Activated gamma-delta T cell treated with Interleukin-2 at 50 U/mL for 16 hours (primary cell): ENCODE results near the gene KDSR.

Source experiments
- DNase-seq: peaks from one replicate; pipeline ENCODE4 v3.0.0-alpha.2; 2020

The KDSR gene

DNA sequence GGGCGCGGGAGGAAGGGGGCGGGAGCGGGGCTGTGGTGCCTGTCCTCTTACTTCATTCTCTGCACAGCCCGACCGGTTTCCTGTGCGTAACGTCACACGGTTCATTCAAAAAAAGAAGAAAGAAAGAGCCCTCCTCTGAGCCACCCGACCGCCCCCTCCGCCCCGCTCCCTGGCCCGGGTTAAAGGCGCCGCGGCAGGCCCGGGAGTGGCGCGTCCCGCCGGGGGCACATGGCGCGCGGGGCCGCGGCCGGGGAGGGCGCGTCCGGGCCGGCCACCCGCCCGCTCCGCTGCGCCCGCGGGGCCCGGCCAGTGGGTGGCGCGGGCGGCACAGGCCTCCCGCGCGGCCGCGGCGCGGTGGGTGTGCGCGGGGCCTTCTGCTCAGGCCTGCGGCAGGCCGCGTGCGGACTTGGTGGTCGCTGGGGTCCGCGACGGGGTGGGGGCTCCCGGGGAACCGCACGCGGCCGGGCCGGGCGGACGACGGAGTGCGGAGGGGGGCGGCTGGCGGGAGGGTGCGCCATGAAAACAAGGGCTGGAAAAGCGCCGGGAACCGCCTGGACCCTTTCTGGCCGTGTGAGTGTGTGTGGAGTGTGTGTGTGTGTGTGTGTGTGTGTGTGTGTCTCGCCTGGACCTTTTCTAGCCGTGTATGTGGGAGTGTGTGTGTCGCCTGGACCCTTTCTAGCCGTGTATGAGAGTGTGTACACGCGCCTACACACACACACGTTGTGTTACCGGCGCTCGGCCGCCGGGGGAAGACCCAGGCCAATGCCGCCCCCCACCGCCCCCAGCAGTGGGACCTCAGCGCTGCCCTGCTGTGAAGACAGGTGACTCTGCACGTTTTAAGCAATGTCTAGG, 46.7 kb downstream of the KDSR start:
- peak; percentile 83 for DNase-seq

DNA sequence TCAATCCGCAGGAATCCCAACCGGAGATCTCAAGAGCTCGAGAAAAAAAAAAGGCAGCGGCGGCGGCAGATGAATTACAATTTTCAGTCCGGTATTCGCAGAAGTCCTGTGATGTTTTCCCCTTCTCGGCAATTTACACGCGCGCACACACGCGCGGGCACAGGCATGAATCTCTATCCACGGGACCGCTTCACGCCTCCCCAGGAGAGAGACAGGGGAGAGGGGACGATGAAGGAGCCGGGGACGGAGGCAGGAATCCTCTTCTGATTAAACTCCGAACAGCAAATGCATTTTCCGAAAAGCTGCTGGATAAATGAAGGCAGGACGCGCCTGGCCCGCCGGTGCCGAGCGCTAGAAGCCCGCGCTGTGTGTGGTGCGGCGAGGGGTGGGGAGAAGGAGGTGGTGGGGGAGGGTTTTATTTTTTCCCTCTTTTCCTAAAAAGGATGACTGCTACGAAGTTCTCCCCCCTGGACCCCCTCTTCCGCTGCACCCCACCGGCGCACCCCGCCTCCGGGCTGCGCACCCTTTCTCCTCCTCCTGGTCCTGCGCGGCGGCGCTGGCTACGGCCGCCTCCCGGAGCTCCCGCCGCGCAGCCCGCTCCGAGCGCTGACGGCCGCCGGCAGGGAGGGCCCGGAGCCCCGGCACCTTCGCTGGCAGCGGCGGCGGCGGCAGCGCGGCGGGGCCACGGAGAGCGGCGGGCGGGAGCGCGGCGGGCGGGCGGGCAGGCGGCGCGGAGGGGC, 47.5 kb downstream of the KDSR start, which contains the start of gene BCL2:
TSS of gene BCL2 (minus strand) at position 387 of the 740 bp plus-strand sequence.
- DNase-seq = no peak

DNA sequence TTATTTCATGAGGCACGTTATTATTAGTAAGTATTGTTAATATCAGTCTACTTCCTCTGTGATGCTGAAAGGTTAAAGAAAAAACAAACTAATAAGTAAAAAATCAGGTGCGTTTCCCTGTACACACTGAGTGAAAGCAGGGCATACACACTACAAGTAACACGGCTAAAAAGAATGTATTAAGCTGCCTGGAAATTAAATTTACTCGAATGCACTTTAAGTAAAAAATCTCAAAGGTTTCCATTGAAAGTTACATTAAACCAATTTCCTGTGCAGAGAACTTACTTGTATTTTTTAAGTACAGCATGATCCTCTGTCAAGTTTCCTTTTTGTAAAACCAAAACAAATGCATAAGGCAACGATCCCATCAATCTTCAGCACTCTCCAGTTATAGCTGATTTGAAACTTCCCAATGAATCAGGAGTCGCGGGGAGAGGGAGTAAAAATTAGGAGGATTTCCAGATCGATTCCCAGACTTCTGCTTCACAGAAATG, 48.1 kb downstream of the KDSR start:
- DNase-seq = no peak

DNA sequence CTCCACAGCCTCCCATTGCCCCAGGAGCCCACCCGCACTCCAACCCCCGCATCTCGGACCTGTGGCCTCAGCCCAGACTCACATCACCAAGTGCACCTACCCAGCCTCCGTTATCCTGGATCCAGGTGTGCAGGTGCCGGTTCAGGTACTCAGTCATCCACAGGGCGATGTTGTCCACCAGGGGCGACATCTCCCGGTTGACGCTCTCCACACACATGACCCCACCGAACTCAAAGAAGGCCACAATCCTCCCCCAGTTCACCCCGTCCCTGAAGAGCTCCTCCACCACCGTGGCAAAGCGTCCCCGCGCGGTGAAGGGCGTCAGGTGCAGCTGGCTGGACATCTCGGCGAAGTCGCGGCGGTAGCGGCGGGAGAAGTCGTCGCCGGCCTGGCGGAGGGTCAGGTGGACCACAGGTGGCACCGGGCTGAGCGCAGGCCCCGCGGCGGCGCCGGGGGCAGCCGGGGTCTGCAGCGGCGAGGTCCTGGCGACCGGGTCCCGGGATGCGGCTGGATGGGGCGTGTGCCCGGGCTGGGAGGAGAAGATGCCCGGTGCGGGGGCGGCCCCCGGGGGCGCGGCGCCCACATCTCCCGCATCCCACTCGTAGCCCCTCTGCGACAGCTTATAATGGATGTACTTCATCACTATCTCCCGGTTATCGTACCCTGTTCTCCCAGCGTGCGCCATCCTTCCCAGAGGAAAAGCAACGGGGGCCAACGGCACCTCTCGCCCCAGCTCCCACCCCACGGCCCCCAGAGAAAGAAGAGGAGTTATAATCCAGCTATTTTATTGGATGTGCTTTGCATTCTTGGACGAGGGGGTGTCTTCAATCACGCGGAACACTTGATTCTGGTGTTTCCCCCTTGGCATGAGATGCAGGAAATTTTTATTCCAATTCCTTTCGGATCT, 48.8 kb downstream of the KDSR start:
- DNase-seq = peak; percentile 76

DNA sequence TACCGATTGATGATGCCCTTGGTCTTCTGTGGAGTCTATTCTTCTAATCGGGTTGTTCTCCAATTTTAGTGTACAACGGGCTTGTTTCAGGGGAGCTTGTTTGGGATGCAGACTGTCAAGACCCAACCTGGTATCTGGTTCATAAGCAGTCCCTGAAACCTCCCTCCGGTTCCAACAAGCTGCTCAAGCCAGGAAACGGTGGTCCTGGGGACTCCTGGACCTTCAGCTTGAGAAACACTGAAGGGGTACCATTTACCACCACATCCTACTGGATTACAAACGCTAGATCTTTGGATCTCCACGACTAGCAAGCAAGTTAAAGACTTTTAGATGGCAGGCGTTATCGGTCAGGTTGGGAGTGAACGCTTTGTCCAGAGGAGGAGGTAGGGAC, 49.5 kb downstream of the KDSR start:
- no peak for DNase-seq

DNA sequence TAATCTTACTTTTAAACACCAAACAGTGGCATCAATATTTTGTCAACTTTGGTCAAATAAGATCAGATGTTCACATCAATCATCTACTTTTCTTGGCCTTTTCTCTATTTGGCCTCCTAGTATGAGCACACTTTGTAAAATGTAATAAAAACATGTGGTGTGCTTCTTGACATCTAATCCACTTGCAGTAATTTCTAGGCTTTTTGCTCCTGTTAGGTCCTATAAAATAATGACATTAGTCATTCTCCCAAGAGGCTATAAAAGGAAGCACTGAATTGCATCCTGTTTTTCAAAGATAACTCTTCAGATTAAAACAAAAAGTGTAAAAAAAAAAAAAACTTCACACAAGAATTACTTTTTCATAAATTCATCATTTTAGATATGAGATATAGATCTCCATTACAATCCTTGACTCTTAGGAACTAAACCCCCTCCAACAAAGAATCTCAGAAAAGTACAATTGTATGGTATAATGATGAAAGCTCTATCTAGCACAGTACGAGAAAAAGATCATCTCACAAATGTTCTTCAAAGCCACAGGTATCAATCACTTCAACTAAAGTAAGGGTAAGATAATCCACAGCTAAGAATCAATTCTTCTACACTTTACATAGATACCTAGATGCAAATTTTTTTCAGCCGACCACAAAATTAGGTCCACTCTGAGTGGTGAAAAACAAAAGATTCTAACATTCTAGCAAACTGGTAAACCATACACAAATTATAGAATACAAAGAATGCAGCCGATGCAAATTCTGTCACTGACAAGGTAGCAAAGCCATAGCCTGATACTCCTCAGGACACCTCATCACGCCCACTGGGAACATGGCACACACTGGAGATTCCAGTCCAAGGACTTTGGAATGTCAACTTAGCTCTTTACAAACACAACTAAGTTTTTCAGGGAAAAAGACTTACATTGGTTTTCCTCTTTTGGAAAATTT, 50.1 kb downstream of the KDSR start:
- no peak for DNase-seq

DNA sequence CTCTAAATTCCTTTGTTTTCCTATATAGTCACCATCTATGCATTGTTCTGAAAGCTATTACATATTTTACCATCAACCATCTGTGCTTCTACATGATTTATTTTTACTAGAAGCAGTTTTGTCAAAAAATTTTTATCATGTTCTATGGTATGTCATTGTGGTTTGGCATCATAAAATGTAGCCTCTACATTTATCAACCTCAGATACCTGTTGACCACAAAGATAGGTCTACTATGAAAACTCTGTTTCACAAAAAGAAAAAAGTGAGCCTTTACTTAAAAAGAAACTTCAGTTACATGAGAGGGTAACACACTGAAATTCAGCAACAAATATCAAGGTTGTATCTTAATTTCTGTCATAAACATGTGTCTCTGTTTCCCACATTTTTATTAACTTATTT, 51.1 kb downstream of the KDSR start:
- no peak for DNase-seq

DNA sequence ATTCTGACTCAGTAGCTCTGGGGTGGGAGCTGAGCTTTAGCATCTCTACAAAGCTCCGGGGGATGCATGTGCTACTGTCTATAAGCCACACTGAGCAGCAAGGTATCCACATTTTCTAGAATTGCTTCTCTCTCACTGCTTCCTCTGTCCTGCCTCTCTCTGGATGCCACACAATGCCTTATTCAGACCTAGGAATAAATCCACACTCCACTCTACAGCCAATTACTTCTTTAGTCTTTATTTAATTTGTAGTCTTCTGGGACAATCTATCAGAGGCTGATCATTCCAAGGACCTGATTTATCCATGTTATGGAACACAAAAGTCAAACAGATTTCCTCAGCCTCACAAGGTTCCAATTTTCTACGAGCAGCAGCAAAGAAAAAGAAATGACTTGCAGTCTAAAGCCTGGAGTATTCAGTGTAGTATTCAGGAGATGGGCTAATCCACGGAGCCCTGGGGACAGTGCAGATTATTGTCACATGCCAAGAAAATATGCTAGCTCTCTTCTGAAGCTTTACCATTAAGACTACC, 51.8 kb downstream of the KDSR start:
- DNase-seq = no peak

DNA sequence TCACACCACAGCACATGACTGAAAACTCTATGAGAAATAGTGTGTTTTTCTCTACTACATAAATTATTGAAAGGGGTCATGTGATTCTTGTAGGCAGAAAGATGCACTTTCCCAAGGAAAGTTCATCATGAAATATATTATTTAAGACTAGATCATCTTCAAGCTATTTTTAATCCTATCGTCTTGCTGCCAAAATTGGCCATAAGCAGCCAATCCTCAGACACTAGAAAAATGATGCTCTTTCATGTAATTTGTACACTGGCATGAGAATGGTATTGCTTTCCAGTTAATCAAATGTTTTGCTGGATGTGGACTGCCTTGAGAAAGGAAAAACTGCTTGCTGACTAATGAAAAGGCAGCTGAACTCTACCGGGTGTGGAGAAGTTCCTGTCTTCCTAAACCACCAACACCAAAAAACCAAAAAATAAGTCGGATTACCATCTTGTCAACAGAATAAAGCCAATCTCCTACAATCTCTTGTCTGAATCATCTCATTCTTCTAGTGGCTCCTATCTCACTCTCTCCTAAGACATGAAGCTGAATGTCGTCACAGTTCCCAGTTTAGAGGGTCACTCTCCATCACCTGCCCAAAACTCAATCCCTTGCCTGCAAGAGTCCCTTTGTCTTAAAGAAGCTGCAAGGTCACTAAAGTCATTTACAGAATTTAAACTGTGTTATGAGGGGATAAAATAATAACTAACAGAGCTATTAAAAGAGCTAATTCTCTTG, 52.8 kb downstream of the KDSR start:
- DNase-seq = no peak

DNA sequence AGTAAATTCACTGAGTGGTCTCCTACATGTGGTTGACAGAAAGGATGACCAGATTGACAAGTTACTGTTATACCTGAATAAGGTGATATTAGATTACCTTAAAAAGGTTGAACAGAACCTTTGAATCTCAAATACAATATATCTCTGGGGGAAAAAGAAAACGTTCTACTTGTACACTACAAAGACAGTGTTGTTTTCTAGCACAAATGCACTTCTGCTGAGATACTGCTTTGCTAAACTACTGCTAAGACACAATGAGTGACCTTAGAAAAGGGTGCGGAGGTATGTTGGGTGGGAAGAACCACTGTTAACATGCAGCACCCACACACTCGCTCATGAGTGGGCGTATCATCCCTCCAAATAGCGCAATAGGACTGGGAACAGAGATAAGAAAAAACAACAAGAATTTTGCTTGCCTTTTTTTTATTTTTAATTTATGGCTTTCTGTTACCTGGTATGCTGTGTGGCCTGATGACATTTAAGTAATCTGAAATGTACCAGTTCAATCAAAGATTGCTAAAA, 53.5 kb downstream of the KDSR start:
- no peak for DNase-seq

DNA sequence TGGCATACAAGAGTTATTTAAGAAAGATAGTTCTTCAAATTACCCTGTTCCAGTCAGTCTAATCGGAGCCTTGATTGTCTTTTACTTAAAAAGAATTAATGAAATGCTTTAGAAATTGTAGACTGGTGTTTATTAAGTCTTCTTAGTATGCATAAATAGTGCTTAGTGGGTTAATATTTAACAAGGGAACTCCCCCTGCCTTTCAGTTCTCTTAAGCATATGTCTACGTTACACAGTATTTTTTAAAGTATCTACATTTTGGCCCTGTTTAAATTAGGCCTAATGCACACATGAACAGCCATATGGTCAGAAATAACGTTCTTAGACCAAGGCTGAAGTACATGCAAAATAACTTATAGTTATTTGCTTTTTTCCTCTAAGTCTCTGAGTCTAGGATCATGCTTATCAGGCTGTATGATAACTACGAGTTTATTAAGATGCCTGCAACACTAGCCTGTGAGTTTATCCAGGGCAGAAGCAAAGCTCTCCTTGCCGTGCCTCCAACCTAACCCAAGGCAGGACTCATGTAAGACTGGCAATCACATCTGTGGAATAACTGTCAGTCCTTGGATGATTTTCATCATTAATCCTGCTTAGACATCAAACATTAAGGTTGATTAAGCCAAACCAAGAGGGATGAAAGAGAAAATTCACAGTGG, 54.1 kb downstream of the KDSR start:
- DNase-seq = no peak

DNA sequence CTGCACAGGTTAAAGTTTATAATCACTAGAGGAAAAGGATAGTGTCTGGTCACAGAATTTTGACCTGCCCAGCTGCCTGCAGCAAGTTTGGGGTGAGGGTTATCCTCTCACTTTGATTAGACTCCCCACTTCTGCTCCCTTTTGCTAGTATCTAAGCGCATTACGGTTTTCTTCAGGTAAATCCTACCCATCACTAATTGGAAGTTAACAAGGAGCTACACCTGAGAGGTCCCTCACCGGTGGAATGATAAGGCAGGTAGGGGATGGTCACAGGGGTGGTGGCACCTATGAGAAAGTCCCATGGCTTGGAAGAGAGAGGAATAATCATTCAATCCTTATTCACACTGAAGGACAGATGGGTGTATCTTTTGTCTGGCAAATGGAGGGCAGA, 55.0 kb downstream of the KDSR start:
- DNase-seq = no peak

DNA sequence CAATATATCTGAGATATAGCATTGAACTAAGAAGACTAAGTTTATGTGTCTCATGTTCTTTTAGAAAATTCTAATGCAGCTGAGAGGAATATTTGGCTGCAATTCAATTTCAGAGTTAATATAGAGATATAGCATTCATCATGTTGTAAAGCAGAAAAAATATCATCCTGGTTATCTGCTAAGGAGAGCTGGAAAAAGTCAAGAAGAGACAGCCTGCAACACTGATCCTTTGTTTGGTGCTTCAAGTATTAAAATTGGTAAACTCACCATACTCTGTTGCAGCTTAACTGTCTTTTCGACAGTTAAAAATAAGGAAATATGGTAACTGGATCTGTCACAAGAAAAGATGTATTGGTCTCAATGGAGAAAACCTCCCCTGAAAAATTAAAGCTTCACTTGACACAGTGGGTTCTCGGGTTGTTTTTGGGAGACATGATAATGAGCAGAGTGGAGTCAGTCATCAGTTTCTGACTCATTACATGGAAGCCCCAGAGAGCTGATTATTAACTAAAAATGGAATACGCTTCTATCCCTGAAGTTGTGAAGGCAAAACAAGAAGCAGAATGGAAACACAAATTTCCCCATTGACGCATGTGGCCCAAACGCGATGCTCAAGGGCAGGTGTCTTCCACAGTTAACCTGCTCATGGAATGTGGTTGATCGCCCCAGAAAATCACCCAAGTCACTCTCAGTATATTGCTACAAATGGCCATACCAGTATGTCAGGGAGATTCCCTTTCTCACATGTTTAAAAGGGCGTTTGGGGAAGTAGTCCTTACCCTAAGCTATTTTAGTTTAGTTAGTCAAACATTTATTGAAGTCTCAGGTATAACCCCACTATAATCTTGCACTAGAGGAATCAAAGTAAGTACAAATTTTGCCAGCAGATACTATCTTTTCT, 55.6 kb downstream of the KDSR start:
- DNase-seq = no peak

DNA sequence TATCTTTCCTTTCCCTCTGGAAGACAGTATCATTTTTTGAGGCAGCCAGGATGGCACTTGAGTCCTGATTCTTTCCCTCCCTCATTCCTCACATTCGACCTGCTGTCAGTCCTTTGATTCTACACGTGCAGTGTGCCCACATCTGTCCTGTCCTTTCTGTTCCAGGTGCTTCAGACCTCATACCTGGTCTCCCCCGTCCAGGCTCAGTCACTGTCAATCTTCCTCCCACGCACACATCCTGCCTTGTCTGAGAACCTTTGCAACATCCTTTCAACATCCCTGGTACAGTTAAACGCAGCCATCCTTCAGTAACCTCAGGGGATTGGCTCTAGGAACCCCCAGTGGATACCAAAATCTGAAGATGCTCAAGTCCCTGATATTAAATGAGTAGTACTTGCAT, 57.6 kb downstream of the KDSR start:
- DNase-seq = peak; percentile 10

DNA sequence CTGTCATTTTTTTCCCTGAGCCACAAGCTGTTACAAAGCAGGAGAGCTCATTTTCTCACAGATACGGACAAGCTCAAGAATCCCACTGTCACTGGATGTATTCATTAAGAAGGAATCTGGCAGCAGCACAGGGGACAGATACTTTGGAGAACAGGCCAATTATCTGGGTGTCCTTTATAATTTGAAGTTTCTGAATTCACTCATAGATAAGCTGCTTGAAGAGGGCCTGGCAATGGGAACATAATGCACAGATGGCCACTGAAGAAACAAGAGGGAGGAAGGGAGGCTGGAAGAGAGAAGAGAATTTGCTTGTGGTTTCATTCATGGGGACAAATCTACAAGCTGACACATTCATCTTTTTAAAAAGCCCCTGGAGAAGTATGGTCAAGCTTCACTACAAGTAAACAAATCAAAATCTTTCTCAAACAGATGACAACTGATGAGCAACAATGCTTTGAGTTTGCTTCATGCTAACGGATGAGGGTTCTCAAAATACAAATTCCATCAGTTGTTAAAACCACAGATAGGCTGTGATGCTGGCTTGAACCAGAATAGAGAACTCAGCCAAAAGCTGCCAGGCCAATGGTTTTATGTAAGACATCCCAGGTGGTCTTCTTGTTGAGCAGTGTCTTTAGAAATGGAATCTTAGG, 59.3 kb downstream of the KDSR start:
- DNase-seq = no peak

DNA sequence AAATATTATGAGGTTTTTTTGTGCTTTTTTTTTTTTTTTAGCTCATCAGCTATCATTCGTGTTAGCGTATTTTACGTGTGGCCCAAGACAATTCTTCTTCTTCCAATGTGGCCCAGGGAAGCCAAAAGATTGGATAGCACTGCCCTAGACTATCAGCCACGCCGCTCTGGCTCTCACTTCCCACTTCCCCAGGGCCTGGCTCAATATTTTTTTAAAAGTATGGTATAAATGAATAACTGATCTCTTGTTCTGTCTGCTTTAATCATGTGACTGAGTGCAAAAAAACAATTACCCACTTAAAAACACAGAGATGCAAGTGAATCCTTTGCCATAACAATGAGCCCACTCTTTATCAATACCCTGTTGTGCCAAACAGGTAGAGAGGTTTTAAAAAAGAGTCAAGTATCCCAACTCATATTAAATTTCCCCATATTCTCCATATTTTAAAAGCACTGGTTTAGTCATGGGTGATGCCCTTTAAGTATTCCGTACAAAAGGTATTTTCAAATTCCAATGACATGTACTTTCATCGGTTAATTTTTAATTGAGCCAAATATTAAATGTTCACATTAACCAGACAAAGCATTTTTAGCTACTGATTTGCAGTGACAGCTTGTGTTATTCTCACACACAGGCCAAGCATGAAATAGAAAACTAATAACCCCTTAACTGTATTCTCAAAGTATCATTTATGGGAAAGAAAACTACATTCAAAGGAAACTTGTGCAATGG, 60.0 kb downstream of the KDSR start:
- DNase-seq = no peak

DNA sequence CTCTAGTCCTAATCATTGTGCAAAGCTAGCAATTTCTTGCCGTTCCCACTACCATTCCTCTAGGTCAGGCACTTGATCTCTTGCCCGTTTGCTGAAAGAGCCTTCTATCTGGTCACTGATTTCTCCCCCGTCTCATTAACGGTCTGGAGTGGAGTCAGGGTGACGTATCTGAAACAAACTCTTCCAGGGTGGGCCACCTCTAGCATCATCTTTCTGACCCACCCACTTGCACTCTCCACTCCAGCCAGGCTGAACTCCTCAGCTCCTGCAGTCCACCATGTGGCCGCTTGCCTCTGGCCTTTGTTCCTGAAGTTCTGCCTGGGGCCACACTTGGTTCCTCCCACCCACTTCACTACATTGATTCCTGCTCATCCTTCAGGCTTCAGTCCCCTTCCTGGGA, 60.8 kb downstream of the KDSR start:
- no peak for DNase-seq

DNA sequence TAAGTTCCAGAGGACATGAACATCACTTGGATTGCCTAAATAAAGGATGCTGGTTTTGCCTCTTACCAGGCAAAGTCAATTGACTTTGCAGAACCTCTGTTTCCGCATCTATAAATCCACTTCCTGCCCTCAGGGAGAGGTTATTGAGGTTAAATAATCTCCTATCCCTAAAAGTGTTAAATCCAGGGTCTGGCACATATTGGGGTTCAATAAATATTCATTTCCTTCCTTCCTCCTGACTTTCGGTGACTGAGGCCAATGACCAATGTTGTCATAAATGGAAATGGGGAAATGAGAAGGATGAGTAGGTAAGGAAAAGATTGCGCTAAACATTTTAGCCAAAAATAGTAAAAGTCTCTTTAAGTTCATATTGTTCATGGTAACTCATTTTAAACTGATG, 63.5 kb downstream of the KDSR start:
- DNase-seq = no peak
